K562 (cell line): ENCODE data around the gene RRAGD. TPM values are rescaled to one million over a fixed set of nuclear protein-coding genes. Genes with fewer than 3 reads are reported as not detected.

ENCODE experiments used
- ATAC-seq: fragments of 200-7000 bp; cut with Tn5 transposase; 3 replicates; pipeline ENCODE4 v1.9.1; 2020; ENCODE audit warnings: moderate library complexity
- BruUV-seq: library from RNA; stranded (reverse); fragments of 400-500 nt; replicated peaks from 2 replicates; lab custom pipeline; 2021; lab: Mats Ljungman, UMichigan
- CTCF ChIA-PET: fragments of 300-600 bp; formaldehyde crosslinking; extraction: SDS; loops from one replicate; lab custom pipeline; 2021; ENCODE audit warnings: low intra/inter-chr PET ratio; lab: Yijun Ruan, JAX
- POLR2A ChIA-PET: fragments of 300-600, 350-650 bp; sonication (Branson Sonifier 250); formaldehyde crosslinking; extraction: SDS; loops from one replicate; lab custom pipeline; 2021; ENCODE audit warnings: antibody characterized with exemption, inconsistent platforms; lab: Yijun Ruan, JAX
- DNase-seq, 4 experiments: peaks; one replicate each; pipeline versions ENCODE4 v3.0.0 to v3.0.0-alpha.2; 2011 to 2018; ENCODE audit warnings: low spot score in 3 of 4, mixed read lengths in 3 of 4; ENCODE audit errors: extremely low read depth in 1 of 4
- FAIRE-seq: peaks from 2 replicates; lab custom pipeline; 2011; peaks lifted over from hg19 to GRCh38; lab: Jason Lieb, UNC
- H2AFZ ChIP-seq: 2 replicates; pipeline ENCODE4 v1.6.0; 2011; ENCODE audit warnings: low read depth, low read length, control low read depth, inconsistent platforms
- H3K27ac ChIP-seq: fragments of 200-600 bp; 3 replicates; pipeline ENCODE4 v1.8.0; 2011; ENCODE audit warnings: low read depth, mild to moderate bottlenecking, control low read depth, inconsistent platforms, low read length, moderate library complexity, mixed read lengths; ENCODE audit errors: extremely low read depth
- H3K27me3 ChIP-seq, 2 experiments: fragments of 300-600 bp in 1 of 2; 2 replicates in 1 of 2; 3 replicates in 1 of 2; pipeline versions ENCODE4 v1.6.0 to v1.8.0; 2011; ENCODE audit warnings: inconsistent platforms in 2 of 2, low read length in 2 of 2, mild to moderate bottlenecking in 1 of 2, mixed read lengths in 1 of 2, moderate library complexity in 1 of 2; ENCODE audit not compliant: control insufficient read depth in 2 of 2, insufficient read depth in 2 of 2
- H3K36me3 ChIP-seq: fragments of 300-600 bp; 3 replicates; pipeline ENCODE4 v1.8.0; 2011; ENCODE audit warnings: mild to moderate bottlenecking, low read length, inconsistent platforms; ENCODE audit not compliant: control insufficient read depth, insufficient read depth
- H3K4me1 ChIP-seq, 2 experiments: fragments of 200-600 bp in 1 of 2; replicated peaks in 1 of 2; 2 replicates in 1 of 2; 3 replicates in 1 of 2; pipeline versions ENCODE4 v1.5.1 to v1.8.0; 2011; ENCODE audit warnings: inconsistent platforms in 2 of 2, low read length in 2 of 2, mild to moderate bottlenecking in 1 of 2, mixed read lengths in 1 of 2, moderate library complexity in 1 of 2; ENCODE audit not compliant: control insufficient read depth in 2 of 2, insufficient read depth in 2 of 2
- H3K4me2 ChIP-seq: 2 replicates; pipeline ENCODE4 v1.6.1; 2011; ENCODE audit warnings: low read length, control low read depth, inconsistent platforms, mixed read lengths; ENCODE audit not compliant: insufficient read depth
- H3K4me3 ChIP-seq: fragments of 200-600 bp; sonication (generic), shearing (Covaris generic); 2 replicates; pipeline ENCODE4 v1.5.1; 2016; ENCODE audit warnings: control low read depth, inconsistent platforms
- H3K79me2 ChIP-seq: fragments of 200-600 bp; 3 replicates; pipeline ENCODE4 v1.8.0; 2011; ENCODE audit warnings: low read length, inconsistent platforms; ENCODE audit not compliant: control insufficient read depth, insufficient read depth
- H3K9ac ChIP-seq, 2 experiments: 2 replicates each; pipeline versions ENCODE4 v1.6.0 to v1.6.1; 2011; ENCODE audit warnings: low read depth in 2 of 2, low read length in 2 of 2, control low read depth in 1 of 2, inconsistent platforms in 1 of 2, mild to moderate bottlenecking in 1 of 2, mixed read lengths in 1 of 2; ENCODE audit not compliant: insufficient read depth in 1 of 2
- H3K9me1 ChIP-seq: one replicate; pipeline ENCODE4 v1.6.0; 2011; ENCODE audit warnings: inconsistent platforms, mild to moderate bottlenecking, low read length, moderate library complexity; ENCODE audit not compliant: control insufficient read depth, insufficient read depth
- H3K9me3 ChIP-seq: replicated peaks from 2 replicates; pipeline ENCODE4 v1.5.1; 2011; ENCODE audit warnings: low read depth, low read length, inconsistent platforms; ENCODE audit not compliant: control insufficient read depth, insufficient read depth
- H4K20me1 ChIP-seq: replicated peaks from 2 replicates; pipeline ENCODE4 v1.6.1; 2011; ENCODE audit warnings: low read length, inconsistent platforms, mixed read lengths; ENCODE audit not compliant: control insufficient read depth, insufficient read depth
- ADNP ChIP-seq: fragments of 200-800 bp; sonication (Bioruptor generic); IDR thresholded peaks from 2 replicates; pipeline ENCODE4 v1.6.1; 2016; ENCODE audit warnings: missing genetic modification characterization, missing compliant biosample characterization
- CTBP1 ChIP-seq: fragments of 450-650 bp; IDR thresholded peaks from 2 replicates; pipeline ENCODE4 v1.6.1; 2016; ENCODE audit warnings: borderline replicate concordance
- ELF2 ChIP-seq: fragments of 250-450 bp; sonication (Bioruptor Pico); IDR thresholded peaks from 2 replicates; pipeline ENCODE4 v1.5.0; 2021; ENCODE audit warnings: mild to moderate bottlenecking
- FOSL1 ChIP-seq: fragments of 200-800 bp; sonication (Bioruptor generic); conservative IDR thresholded peaks from 2 replicates; pipeline ENCODE4 v1.6.1; 2016; ENCODE audit warnings: missing genetic modification characterization, missing compliant biosample characterization
- GTF2F1 ChIP-seq: IDR thresholded peaks from 2 replicates; pipeline ENCODE4 v1.6.1; 2011; ENCODE audit warnings: low read depth, low read length, improper control_type of control experiment
- HLTF ChIP-seq: fragments of 450-650 bp; IDR thresholded peaks from 2 replicates; pipeline ENCODE4 v1.6.1; 2016
- MAFK ChIP-seq: IDR thresholded peaks from 2 replicates; pipeline ENCODE4 v1.6.1; 2011; ENCODE audit warnings: low read length, improper control_type of control experiment
- MTA3 ChIP-seq: fragments of 450-650 bp; formaldehyde crosslinking; IDR thresholded peaks from 2 replicates; pipeline ENCODE4 v1.6.1; 2017; ENCODE audit warnings: mild to moderate bottlenecking, borderline replicate concordance
- NCOA1 ChIP-seq: fragments of 450-650 bp; IDR thresholded peaks from 2 replicates; pipeline ENCODE4 v1.6.1; 2016; ENCODE audit warnings: low read depth
- PRMT5 ChIP-seq: sonication (generic); formaldehyde crosslinking; IDR thresholded peaks from 2 replicates; pipeline ENCODE4 v1.5.0; 2020; ENCODE audit warnings: missing genetic modification reagents
- RAD51 ChIP-seq: fragments of 450-650 bp; IDR thresholded peaks from 2 replicates; pipeline ENCODE4 v1.7.1; 2016; ENCODE audit warnings: low read depth, mild to moderate bottlenecking, borderline replicate concordance
- RFX5 ChIP-seq: IDR thresholded peaks from 2 replicates; pipeline ENCODE4 v1.6.1; 2011; ENCODE audit warnings: low read depth, mild to moderate bottlenecking, improper control_type of control experiment, low read length
- THRAP3 ChIP-seq: fragments of 450-650 bp; IDR thresholded peaks from 2 replicates; pipeline ENCODE4 v1.6.1; 2016; ENCODE audit warnings: mild to moderate bottlenecking, inconsistent platforms, borderline replicate concordance
- ZBTB11 ChIP-seq, 3 experiments: fragments of 200-800 bp in 1 of 3; fragments of 250-450 bp in 1 of 3; fragments of 450-650 bp in 1 of 3; sonication (Bioruptor Pico) in 1 of 3; sonication (Bioruptor generic) in 1 of 3; formaldehyde crosslinking in 1 of 3; IDR thresholded peaks; 2 replicates each; pipeline versions ENCODE4 v1.6.1 to v1.8.0; 2016 to 2022; ENCODE audit warnings: mild to moderate bottlenecking in 2 of 3, missing genetic modification characterization in 2 of 3, missing compliant biosample characterization in 1 of 3, moderate library complexity in 1 of 3
- ZNF232 ChIP-seq: sonication (generic); formaldehyde crosslinking; IDR thresholded peaks from 2 replicates; pipeline ENCODE4 v1.8.0; 2022; ENCODE audit warnings: mild to moderate bottlenecking, missing genetic modification reagents
- ZNF561 ChIP-seq: fragments of 450-650 bp; formaldehyde crosslinking; conservative IDR thresholded peaks from 2 replicates; pipeline ENCODE4 v1.4.0; 2020; ENCODE audit warnings: mild to moderate bottlenecking, moderate library complexity
- ZNF586 ChIP-seq: fragments of 450-650 bp; formaldehyde crosslinking; conservative IDR thresholded peaks from 2 replicates; pipeline ENCODE4 v1.4.0; 2020; ENCODE audit warnings: mild to moderate bottlenecking, moderate library complexity
- ZNF668 ChIP-seq: fragments of 250-450 bp; sonication (Bioruptor Pico); IDR thresholded peaks from 2 replicates; pipeline ENCODE4 v1.8.0; 2022; ENCODE audit warnings: mild to moderate bottlenecking, inconsistent platforms
- WGBS: fragments of 100-300 bp; shearing (Covaris generic); methylation state at CpG from one replicate; pipeline ENCODE4 v1.1.6; 2016; ENCODE audit warnings: low coverage, mixed read lengths; ENCODE audit not compliant: insufficient coverage; ENCODE audit errors: missing lambda C conversion rate; 5-methylcytosine and 5-hydroxymethylcytosine counted together
- in situ Hi-C: fragments of 300-500 bp; cut with MboI; formaldehyde crosslinking; loops from 4 replicates; pipeline ENCODE4 v1.15.0; 2018; ENCODE audit warnings: inconsistent platforms, mixed read lengths
- intact Hi-C: fragments of 100-400 bp; cut with micrococcal nuclease; formaldehyde crosslinking; loops from 2 replicates; pipeline ENCODE4 v1.14.2; 2022
- polyA plus RNA-seq, 8 experiments: library from polyadenylated mRNA; depleted of rRNA in 4 of 8; stranded (reverse) in 5 of 8; unstranded in 3 of 8; fragments of >200 nt; fragmentation: Nextera tagmentation in 2 of 8; fragmentation: Illumina TruSeq in 1 of 8; extraction: Ambion mirVana in 2 of 8; extraction: Trizol in 1 of 8; gene quantifications; 2 replicates each; pipeline versions ENCODE4 v1.2.1 to v1.2.3, GENCODE V29; 2011 to 2014; ENCODE audit warnings: inconsistent platforms in 1 of 8, missing spikeins in 1 of 8
- total RNA-seq, 7 experiments: library from RNA; depleted of rRNA in 6 of 7; stranded (reverse); fragments of >200 nt in 6 of 7; fragmentation: Illumina TruSeq in 2 of 7; extraction: Trizol in 2 of 7; gene quantifications; 2 replicates each; pipeline versions ENCODE4 v1.2.1 to v1.2.3, GENCODE V29; 2011 to 2021; ENCODE audit warnings: low replicate concordance in 1 of 7
- TF ChIP-seq, protein P1 (sequence below): fragments of 250-450 bp; sonication (Bioruptor Pico); IDR thresholded peaks from 2 replicates; pipeline ENCODE4 v1.8.0; 2022; ENCODE audit warnings: moderate library complexity, mild to moderate bottlenecking, inconsistent platforms

Gene RRAGD
- total and polyA plus RNA-seq, 9 of the 15 experiments (the other 6 are each of a cell fraction or from before 2014, with no cell fraction given) = 0.03 to 0.07 (median 0.04) TPM; not detected in 6

- CTCF ChIA-PET = no interaction called here
- DNase-seq (peak; percentile 34 to 88 (median 60)), ATAC-seq (peak; percentile 98), FAIRE-seq (peak; percentile 97)
- H2AFZ ChIP-seq = peak overlapping the region; percentile 71
- H3K4me1 ChIP-seq = peaks cover 0 to 9% of the 10 kb centered on the region in 2 experiments; a peak in 3 of 5 replicates
- H3K9me1 ChIP-seq = no peaks in the 10 kb centered on the region
- peak overlapping the region in 1 of 2 experiments; percentile 41; a peak in 1 of 4 replicates for H3K9ac ChIP-seq
- H3K36me3 ChIP-seq = no peaks in the 10 kb centered on the region
- POLR2A ChIA-PET = interaction anchor here (0.6 to 1.0 kb wide), 3 partner anchors 13 to 21 kb away, joined by 3 read pairs; no protein-coding TSS in a partner anchor
- in situ Hi-C loops (no loop called here), intact Hi-C loops (no loop called here)
- peaks cover 8% of the 10 kb centered on the region for H3K9me3 ChIP-seq
- H3K4me2 ChIP-seq = peak overlapping the region; percentile 49
- 20% methylated on average over 9 of the region's 9 CpGs for WGBS
- H3K79me2 ChIP-seq = no peaks in the 10 kb centered on the region
- H3K4me3 ChIP-seq = 0 out of 2 replicates have a peak overlapping the region, but pooled peaks have one; percentile 10
- no peaks in the 10 kb centered on the region for H3K27me3 ChIP-seq
- H4K20me1 ChIP-seq = no peaks in the 10 kb centered on the region
- BruUV-seq = no TSS peak
- peak overlapping the region; percentile 64 for H3K27ac ChIP-seq
- TF ChIP-seq ZNF232 (no peak), ZNF561 (CRISPR knock-in tag) (no peak), GTF2F1 (no peak), ZNF586 (CRISPR knock-in tag) (no peak), HLTF (no peak), ADNP (tag) (no peak), FOSL1 (tag) (no peak), RAD51 (no peak), NCOA1 (no peak), PRMT5 (CRISPR knock-in tag) (no peak), MAFK (peak; percentile 33; the same call in 1 of the 2 replicates), ZNF668 (CRISPR knock-in tag) (no peak), ELF2 (no peak), ZBTB11 (CRISPR knock-in tag; IDR thresholded peaks at IDR 0.05) (no peak), RFX5 (no peak), CTBP1 (peak; percentile 56; the same call in 1 of the 2 replicates), MTA3 (no peak), THRAP3 (no peak)
- TF ChIP-seq, protein P1, sequence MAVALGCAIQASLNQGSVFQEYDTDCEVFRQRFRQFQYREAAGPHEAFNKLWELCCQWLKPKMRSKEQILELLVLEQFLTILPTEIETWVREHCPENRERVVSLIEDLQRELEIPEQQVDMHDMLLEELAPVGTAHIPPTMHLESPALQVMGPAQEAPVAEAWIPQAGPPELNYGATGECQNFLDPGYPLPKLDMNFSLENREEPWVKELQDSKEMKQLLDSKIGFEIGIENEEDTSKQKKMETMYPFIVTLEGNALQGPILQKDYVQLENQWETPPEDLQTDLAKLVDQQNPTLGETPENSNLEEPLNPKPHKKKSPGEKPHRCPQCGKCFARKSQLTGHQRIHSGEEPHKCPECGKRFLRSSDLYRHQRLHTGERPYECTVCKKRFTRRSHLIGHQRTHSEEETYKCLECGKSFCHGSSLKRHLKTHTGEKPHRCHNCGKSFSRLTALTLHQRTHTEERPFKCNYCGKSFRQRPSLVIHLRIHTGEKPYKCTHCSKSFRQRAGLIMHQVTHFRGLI (CRISPR knock-in tag) = no peak
These were observed 90.7 kb downstream of the RRAGD start for GRCh38 chr6:89321131-89321970.
